H54 (cell line): Measurements from ENCODE around the gene SPATA18.

ENCODE experiments used
- DNase-seq: peaks from one replicate; pipeline ENCODE4 v3.0.0; 2011; ENCODE audit warnings: low spot score, mixed read lengths; ENCODE audit not compliant: insufficient read length
- FAIRE-seq: peaks from 3 replicates; lab custom pipeline; 2011; peaks lifted over from hg19 to GRCh38; lab: Jason Lieb, UNC
- POLR2A ChIP-seq: IDR thresholded peaks from 2 replicates; pipeline ENCODE4 v1.6.1; 2011; ENCODE audit warnings: low read depth, mild to moderate bottlenecking, low read length

The SPATA18 gene

DNA sequence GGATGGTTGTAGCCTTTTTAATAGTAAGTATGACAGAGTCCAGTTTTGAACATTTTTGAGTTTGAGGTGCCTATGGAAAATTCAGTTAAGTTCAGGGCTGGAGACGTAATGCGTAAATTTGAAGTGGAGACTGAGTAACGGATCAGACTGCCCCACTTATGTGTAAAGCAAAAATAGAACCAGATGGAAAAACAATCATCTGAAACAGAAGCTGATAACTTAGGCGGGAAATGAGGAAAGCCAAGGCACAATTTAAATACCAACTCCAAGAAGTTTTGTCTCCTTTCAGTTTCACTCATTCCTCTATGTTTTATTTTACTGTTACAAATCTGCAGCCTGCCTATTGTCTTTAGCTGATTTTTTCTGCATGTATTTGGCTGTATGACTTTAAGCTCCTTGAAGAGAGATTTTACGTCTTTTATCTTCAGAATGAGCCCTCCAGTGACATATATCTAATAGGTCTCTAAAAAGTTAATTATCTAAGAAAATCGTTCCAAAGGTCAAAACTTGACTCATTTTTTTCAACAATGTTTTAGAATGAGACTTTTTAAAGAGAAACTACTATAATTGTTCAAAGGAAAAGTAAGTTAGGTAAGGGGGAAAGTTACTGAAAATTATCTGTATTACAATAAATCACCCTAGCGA lies 14.1 kb upstream of the SPATA18 start:
- DNase-seq (no peak), FAIRE-seq (no peak)
- TF ChIP-seq POLR2A: no peak

- FAIRE-seq: no peak
- TF ChIP-seq POLR2A: no peak
- DNase-seq: peak; percentile 23
These were observed 13.4 kb upstream of the SPATA18 start for GRCh38 chr4:52037689-52038102.

GRCh38 chr4:52038103-52038912 lies 12.8 kb upstream of the SPATA18 start, which contains the start of gene SGCB:
Gene SGCB (minus strand): TSS chr4:52038299. CDS start chr4:52038259, 40 bp downstream.
- no peak for FAIRE-seq
- peak; percentile 50 for DNase-seq
- peak; percentile 61; the same call in 1 of the 2 replicates for TF ChIP-seq POLR2A

DNA sequence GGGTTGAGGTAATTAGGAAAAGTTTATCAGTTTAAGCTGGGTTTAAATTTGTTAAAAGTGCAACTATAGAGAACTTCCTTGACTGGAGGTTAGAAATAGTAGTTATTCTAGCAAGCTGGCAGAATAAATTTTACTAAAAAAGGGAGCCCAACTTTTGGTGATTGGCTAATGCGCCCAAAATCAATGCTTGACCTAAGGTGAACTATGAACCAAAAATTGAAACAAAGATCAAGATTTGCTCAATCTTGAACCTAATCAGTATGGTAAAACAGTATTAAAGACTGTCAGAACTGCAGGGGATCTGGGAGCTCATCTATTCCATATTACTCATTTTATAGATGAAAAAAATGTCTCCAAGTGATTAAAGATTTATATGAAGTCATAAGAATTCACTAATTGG lies 6.1 kb upstream of the SPATA18 start:
- FAIRE-seq (no peak), DNase-seq (no peak)
- TF ChIP-seq POLR2A: no peak

- no peak for FAIRE-seq
- no peak for DNase-seq
- TF ChIP-seq POLR2A: no peak
These were observed 1.8 kb upstream of the SPATA18 start for GRCh38 chr4:52049266-52049665.

GRCh38 chr4:52051615-52052474 lies 741 bp downstream of the SPATA18 start:
- TF ChIP-seq POLR2A: no peak
- FAIRE-seq: no peak
- no peak for DNase-seq

DNA sequence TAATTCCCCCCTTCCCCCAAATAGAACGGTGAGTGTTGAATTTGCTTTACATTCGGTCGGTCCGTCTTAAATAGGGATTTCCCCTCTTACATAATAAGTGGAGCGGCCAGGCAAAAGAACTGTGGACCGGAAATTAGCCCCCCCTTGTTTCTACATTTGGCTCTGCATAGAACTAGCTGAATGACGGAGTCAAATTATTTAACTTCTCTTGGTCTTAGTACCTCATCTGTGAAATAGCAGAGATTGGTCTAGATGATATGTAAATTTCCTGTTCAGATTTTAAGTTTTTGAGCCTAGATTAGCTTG lies 1.3 kb downstream of the SPATA18 start:
- no peak for FAIRE-seq
- DNase-seq: no peak
- TF ChIP-seq POLR2A: no peak

DNA sequence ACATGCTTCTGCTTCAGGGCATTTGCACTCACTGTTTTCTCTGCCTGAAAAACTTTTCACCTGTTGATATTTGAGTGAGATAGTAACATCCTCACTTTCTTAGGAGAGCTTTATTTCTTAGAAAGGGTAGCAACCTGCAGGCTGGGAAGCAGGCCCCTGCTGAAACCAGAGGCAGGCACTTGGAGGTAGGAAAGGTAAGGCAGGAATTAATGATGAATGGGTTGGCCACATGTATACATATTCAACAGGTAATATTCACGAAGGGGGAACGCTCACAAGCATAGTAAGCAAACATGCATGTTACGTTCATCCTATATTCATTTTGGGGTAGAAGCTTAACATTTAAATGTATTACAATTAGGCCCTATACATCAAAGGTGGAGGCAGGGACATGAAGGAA lies 3.1 kb downstream of the SPATA18 start:
- TF ChIP-seq POLR2A: no peak
- DNase-seq (no peak), FAIRE-seq (no peak)

- TF ChIP-seq POLR2A: no peak
- DNase-seq: no peak
These were observed 6.1 kb downstream of the SPATA18 start for GRCh38 chr4:52057196-52057595.

DNA sequence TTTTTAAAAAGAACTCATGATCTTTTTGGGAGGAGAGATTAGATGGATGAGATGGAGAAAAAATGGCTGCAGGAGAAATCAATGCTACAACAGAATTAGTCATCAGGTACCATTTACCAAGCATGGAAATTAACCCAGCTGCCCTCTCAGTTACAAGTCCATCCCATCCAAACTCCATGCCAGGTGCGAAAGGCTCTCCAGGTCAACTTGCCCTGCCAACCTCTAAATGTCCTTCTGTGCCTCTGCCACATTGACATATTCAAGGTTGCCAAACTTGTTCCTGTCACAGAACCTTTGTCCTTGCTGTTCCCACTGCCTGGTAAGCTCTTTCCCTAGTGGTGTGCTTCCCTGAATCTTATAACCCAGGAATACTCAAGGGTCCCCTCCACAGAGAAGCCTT lies 7.2 kb downstream of the SPATA18 start:
- FAIRE-seq (no peak), DNase-seq (no peak)
- TF ChIP-seq POLR2A: no peak

More at GRCh38 chr4:52057196-52057595, 6.1 kb downstream of the SPATA18 start:
- no peak for FAIRE-seq

GRCh38 chr4:52059372-52059771 lies 8.3 kb downstream of the SPATA18 start:
- FAIRE-seq (no peak), DNase-seq (no peak)
- no peak for TF ChIP-seq POLR2A

DNA sequence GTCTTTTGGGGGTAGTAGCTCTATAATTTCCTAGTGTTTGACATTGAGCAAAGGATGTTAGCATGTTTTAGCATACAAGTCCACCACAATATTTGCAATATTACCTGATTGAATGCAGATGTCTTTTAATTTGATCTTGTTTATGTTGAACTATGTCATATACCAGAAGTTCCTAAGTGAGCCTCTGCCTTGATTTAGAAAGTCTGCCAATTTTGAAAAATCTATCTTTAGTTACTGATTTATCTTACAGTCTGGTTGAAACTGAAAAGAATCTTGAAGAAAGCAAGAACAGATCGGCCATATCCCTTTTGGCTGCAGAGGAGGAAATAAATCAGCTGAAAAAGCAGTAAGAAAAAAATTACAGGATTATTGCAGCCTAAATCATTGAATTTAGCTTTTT lies 18.5 kb downstream of the SPATA18 start:
- DNase-seq (no peak), FAIRE-seq (no peak)
- no peak for TF ChIP-seq POLR2A

- no peak for DNase-seq
These were observed 20.9 kb downstream of the SPATA18 start for GRCh38 chr4:52071791-52072546.

DNA sequence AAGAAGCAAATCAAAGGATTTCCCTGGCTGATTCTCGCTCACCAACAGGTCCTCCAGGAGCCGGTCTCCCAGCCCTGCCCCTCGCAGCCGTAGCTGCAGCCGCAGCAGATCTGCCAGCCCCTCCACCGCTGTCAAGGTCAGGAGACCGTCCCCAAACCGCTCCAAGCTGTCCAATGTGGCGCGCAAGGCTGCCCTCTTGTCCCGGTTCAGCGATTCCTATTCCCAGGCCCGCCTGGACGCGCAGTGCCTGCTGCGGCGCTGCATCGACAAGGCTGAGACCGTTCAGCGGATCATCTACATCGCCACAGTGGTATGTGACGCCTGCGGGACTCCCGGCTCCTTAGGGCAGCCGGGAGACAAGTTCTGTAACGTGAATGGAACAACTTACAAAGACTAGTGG lies 25.6 kb downstream of the SPATA18 start:
- no peak for TF ChIP-seq POLR2A
- DNase-seq (no peak), FAIRE-seq (no peak)

More at GRCh38 chr4:52071791-52072546, 20.9 kb downstream of the SPATA18 start:
- no peak for FAIRE-seq
- no peak for TF ChIP-seq POLR2A
